Stimulated activated CD4-positive, alpha-beta T cell treated with anti-CD3 and anti-CD28 coated beads, Interleukin-1b, Interleukin-23, amount 100 ng/mL, for 4 hours (primary cell): ENCODE data around the gene WDR37.

Experiments used
- DNase-seq, 2 donors: peaks; one replicate each; pipeline ENCODE4 v3.0.0-alpha.2; 2020; ENCODE audit warnings: low read depth in 2 of 2

WDR37 gene

GRCh38 chr10:1127629-1128028 lies 71.4 kb downstream of the WDR37 start:
- no peak for DNase-seq

DNA sequence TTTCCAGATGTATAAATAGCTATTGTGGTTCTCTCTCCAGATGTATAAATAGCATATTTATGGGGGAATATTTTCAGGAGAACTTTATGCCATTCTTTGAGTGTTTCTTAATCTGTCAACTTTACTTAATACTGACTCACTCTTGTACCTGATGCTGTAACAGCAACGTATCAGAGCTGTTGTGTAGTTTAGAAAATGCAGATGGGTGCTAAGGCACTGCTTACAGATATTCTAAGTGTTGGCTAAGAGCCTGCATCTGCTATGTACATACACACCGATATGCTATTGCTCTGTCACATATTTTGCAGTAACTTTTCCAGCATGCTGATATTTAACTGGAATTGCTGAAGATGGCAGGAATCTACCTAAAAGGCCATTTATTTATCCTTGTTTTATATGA lies 71.9 kb downstream of the WDR37 start:
- DNase-seq, result no peak

DNA sequence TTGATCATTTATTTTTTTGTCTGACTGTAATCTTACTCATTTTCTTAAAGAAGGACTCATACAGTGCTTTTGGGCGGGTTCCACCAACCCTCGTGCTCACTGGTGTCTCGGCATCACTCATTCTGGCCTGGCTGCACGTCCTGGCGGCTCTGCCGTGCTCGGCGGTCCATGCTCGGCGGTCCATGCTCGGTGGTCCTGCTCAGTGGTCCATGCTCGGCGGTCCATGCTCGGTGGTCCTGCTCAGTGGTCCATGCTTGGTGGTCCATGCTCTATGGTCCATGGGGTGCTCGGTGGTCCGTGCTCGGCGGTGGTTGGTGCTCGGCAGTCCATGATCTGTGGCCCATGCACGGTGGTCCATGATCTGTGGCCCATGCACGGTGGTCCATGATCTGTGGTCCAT lies 72.5 kb downstream of the WDR37 start:
- DNase-seq, result no peak

GRCh38 chr10:1130226-1130625 lies 74.0 kb downstream of the WDR37 start:
- DNase-seq, result no peak

GRCh38 chr10:1130995-1131790 lies 75.0 kb downstream of the WDR37 start:
- DNase-seq, result no peak

DNA sequence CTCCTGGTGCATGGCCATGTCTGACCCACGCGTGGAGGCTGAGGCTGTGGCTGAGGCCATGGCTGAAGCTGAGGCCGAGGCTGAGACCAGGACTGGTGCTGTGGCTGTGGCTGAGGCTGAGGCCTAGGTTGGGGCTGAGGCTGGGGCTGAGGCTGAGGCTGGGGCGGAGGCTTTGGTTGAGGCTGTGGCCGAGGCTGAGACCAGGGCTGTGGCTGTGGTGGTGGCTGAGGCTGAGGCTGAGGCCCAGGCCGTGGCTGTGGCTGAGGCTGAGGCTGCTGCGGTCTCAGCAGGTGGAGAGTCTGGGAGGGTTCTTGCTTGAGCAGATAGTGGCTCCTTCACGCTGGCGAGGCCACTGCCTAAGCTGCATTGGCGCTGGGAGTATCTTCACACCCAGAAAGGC lies 76.4 kb downstream of the WDR37 start:
- no peak for DNase-seq

GRCh38 chr10:1133495-1134045 lies 77.4 kb downstream of the WDR37 start:
- no peak for DNase-seq

- no peak for DNase-seq
Observed at GRCh38 chr10:1134156-1134555, 78.0 kb downstream of the WDR37 start.

GRCh38 chr10:1136268-1136667 lies 80.1 kb downstream of the WDR37 start:
- no peak for DNase-seq

DNA sequence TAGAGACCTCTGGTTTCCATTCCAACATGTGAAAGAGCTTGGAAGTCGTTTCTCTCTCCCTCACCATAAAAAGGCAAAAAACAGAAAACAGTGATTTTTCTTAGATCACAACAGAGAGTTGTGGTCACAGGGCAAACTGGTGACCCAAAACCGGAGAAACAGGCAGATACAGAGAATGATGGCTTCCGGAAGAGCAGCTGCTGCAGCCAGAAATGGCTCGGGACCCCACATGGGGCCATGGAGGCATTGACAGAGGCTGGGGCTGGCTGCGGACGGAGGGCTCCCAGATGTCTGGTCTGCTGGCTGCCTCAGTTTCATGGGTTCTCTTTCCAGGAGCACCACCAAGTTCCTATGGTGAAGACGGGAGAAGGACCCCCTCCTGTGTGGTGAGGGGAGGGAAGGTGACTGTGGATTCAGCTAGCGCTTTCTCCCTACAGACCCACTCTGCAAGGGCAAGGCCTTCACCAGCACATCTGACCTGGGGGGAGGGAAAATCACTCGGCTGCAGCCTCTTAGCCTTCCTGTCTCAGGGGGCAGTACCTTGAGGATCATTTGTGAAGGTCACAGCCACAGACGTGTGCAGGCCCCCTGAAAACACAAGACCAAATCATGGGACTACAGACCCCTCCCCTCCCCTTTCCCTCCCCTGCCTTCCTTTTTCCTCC lies 81.4 kb downstream of the WDR37 start:
- no peak for DNase-seq

DNA sequence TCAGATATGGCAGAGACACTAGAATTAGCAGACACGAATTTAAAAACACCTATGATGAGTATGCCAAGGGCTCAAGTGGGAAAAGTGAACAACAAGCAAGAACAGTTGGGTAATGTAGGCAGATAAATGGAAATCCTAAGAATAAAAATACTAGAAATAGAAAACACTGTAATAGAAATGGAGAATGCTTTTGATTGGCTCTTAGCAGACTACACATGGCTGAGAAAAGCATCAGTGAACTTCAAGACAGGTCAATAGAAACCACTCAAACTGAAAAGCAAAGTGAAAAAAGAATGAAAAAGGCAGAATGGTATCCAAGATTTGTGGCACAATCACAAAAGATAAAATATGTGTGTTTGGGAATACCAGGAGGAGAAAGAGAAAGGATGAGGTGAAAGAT lies 82.3 kb downstream of the WDR37 start:
- DNase-seq, result no peak

- no peak for DNase-seq
Observed at GRCh38 chr10:1141261-1141660, 85.1 kb downstream of the WDR37 start.

DNA sequence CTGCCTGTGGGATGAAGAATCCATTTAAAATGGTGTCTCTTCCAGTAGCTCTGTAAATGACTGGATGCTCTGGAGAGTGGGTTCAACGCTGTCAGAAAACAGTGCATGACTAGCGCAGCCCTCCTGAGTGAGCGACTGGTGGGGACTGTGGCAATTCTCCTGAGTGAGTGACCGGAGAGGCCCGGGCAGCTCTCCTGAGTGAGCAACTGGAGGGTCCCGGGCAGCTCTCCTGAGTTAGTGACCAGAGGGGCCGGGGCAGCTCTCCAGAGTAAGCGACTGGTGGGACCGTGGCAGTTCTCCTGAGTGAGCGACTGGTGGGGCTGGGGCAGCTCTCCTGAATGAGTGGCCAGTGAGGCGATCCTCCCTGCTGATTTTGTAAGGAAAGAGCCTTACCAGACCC lies 85.5 kb downstream of the WDR37 start:
- no peak for DNase-seq

DNA sequence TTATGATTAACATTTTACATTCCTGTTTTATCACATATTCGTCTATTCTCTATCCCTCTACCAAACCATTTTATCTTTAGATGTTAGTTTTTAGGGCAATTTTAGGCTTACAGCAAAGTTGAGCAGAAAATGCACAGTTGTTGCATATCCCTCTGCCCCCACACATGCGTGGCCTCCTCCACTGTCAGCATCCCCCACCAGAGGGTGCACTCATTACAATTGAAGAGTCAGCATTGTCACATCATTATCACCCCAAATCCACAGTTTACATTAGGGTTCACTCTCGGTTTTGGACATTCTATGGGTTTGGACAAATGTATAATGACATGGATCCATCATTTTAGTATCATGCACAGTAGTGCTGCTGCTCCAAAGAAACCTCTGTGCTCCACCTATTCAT lies 86.4 kb downstream of the WDR37 start:
- no peak for DNase-seq

DNA sequence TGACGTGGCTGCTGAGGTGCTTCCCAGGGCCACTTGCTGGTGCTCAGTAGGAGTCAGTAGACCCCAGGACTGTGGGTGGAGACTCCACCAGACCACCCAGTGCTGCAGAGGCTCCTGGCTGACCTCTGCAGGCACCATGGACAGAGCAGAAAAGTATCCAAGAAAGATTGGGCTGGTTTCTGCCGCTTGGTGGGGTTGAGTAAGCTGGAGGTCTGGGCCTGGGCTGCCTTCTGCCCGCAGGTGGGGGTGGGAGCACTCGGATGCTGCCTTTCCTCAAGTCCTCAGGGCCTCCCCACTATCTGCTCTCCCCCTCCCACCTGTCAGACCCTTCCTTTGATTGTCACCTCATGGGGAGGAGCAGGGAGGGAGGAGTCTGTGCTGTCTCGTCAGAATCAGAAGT lies 91.6 kb downstream of the WDR37 start:
- DNase-seq, result no peak

GRCh38 chr10:1148855-1149605 lies 92.8 kb downstream of the WDR37 start:
- no peak for DNase-seq

DNA sequence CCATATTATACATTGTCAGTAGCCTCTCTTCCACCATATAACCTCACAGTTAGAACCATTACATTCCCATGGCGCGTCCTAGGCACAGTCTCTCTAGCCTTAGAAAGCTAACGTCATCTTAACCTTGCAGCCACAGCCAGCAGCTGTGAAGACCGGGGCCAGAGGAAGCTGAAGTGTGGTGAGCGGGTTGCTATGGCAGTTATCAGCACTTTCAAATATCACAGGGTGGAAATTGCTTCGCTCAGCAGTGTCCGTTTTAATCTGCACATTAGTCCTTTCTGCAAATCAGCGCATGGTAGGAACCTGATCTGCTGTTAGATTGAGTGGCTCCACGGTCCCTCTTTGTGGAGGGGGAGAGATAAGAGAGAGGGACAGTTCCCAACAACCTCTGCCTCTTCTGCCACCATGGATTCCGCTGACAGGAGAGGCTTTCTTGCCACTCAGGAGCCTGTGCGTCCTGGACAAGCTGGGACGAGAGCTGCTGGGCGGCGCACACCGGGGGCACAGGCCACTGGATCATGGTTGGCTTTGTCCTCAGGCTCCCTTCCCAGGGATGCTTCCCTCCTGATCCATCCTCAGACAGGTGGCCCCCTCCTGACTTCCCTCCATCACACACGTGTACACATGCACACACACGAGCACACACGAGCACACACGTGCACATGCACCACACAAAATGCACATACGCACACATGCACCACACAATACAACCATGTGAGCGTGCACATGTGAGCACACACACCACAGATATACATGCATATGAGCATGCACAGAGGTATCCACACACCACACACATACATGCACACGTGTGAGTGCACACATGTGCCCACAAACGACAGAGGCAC lies 93.8 kb downstream of the WDR37 start:
- no peak for DNase-seq

GRCh38 chr10:1150638-1150955 lies 94.4 kb downstream of the WDR37 start:
- no peak for DNase-seq

DNA sequence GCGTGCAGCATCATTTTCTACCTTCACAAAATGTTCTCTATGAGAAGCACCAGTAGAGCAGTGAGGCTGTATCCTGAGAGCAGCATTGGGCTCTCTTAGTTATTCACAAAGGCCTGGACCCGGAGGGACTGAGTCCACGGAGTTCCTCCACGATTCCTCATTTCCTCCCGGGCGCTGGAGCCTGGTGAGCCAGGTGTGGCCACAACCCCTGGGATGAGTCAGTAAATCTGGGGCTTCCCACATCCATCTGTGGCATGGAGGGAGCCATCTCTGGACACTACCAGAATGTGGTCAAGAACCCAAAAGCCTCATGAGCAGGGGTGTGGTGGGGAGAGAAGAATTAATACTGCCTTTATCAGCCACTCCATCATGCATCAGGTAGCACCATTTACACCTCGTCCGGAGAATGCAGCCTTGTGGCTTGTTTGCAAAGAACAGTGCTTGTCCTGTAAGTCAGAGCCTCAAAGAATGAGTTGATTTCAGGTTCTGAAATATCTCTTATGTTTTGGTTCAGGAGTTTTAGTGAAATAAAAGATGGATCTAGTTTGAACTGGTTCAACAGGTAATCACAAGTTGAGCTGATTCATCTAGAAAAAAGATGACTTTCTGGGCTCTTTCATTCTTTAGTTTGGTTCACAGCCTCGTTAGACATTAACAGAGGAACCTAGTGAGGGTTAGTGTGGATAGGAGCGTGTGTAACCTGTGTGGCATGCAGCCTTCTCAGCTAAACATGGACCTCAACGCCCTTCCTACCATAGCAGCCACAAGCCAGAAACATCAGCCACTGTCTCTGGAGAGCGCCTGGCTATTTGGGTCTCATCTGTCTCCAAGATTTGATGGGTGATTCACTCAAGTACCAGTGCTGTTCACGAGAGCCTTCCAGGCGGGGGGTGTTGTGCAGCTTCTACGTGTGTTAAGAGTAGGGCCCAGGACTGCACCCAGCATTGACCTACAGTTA lies 95.2 kb downstream of the WDR37 start:
- DNase-seq, result no peak

DNA sequence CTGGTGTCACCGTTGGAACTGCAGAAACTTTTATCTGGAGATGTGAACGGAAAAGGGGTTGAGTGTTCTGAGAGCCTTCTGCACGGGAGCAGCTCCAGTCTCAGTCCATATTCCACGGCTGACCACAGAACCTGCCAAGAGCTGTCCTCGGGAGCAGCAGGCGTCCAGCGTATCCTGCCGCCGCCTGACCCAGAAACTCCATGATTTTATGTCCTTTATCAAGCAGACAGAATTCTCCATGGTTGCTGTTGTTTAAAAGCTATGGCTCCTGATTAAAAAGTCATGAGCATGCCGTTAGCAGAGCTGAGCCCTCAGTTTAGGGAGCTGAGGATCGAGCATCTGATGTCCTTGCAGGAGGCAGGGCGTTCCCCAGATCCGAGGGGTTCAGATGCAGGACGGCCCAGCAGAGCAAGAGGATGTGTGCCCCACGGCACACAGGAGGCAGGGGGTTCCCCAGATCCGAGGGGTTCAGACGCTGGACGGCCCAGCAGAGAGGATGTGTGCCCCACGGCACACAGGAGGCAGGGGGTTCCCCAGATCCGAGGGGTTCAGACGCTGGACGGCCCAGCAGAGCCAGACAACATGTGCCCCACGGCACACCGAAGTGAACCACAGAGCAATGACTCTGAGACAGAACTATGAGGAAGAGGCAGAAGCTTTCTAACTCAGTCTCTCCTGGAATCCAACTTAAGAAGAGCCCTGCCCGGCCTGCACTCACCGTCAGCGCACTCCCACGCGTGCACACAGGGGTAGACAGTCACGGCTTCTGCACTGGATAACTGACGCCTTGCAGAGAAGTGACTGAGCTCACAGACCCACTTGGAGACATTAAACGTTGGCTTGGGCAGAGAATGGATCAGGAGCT lies 96.4 kb downstream of the WDR37 start:
- no peak for DNase-seq
